Kidney epithelial cell (primary cell): ENCODE results near the gene PELI2. TPM values are rescaled to one million over a fixed set of nuclear protein-coding genes. Genes with fewer than 3 reads are reported as not detected.

Experiments used
- DNase-seq: peaks from one replicate; pipeline ENCODE4 v3.0.0-alpha.2; 2010; ENCODE audit warnings: low read depth
- H3K27me3 ChIP-seq: 2 replicates; pipeline ENCODE4 v1.6.0; 2011; ENCODE audit warnings: low read length; ENCODE audit not compliant: control insufficient read depth, insufficient read depth
- H3K36me3 ChIP-seq: 2 replicates; pipeline ENCODE4 v1.5.1; 2011; ENCODE audit warnings: low read length; ENCODE audit not compliant: control insufficient read depth, insufficient read depth
- H3K4me3 ChIP-seq: 2 replicates; pipeline ENCODE4 v1.5.1; 2011; ENCODE audit warnings: low read depth, mild to moderate bottlenecking, control low read depth, low read length
- CTCF ChIP-seq: IDR thresholded peaks from 2 replicates; pipeline ENCODE4 v1.5.1; 2011; ENCODE audit warnings: mild to moderate bottlenecking, moderate library complexity, low read length, control low read depth, inconsistent platforms; ENCODE audit not compliant: insufficient read depth, poor library complexity, severe bottlenecking
- total RNA-seq: library from RNA; depleted of rRNA; stranded (reverse); fragments of >200 nt; gene quantifications from 2 replicates; pipeline ENCODE4 v1.2.3, GENCODE V29; 2015

The PELI2 gene
- total RNA-seq, 1 donor from 2014 or later: 4.8 TPM

GRCh38 chr14:56247495-56248200 is 129.4 kb downstream of the PELI2 start:
- no peak overlapping the region for H3K4me3 ChIP-seq
- peak; percentile 39 for TF ChIP-seq CTCF
- no peaks in the 10 kb centered on the region for H3K36me3 ChIP-seq
- H3K27me3 ChIP-seq: no peaks in the 10 kb centered on the region
- DNase-seq: no peak

- H3K27me3 ChIP-seq: no peaks in the 10 kb centered on the region
- TF ChIP-seq CTCF: no peak
These were observed 130.2 kb downstream of the PELI2 start for GRCh38 chr14:56248442-56248841.

GRCh38 chr14:56261046-56261445 is 142.8 kb downstream of the PELI2 start:
- Histone ChIP-seq H3K27me3 (no peaks in the 10 kb centered on the region), H3K36me3 (no peaks in the 10 kb centered on the region), H3K4me3 (no peak overlapping the region)
- TF ChIP-seq CTCF: no peak
- DNase-seq: no peak

More at GRCh38 chr14:56248442-56248841, 130.2 kb downstream of the PELI2 start:
- no peak overlapping the region for H3K4me3 ChIP-seq
- no peaks in the 10 kb centered on the region for H3K36me3 ChIP-seq
- DNase-seq: no peak

GRCh38 chr14:56262530-56262929 is 144.3 kb downstream of the PELI2 start:
- TF ChIP-seq CTCF: no peak
- no peak overlapping the region for H3K4me3 ChIP-seq
- DNase-seq: no peak
- no peaks in the 10 kb centered on the region for H3K27me3 ChIP-seq
- no peaks in the 10 kb centered on the region for H3K36me3 ChIP-seq

GRCh38 chr14:56268039-56268438 is 149.8 kb downstream of the PELI2 start:
- Histone ChIP-seq H3K4me3 (no peak overlapping the region), H3K36me3 (no peaks in the 10 kb centered on the region), H3K27me3 (no peaks in the 10 kb centered on the region)
- no peak for TF ChIP-seq CTCF
- DNase-seq: no peak

GRCh38 chr14:56268673-56269072 is 150.5 kb downstream of the PELI2 start:
- no peak for DNase-seq
- TF ChIP-seq CTCF: no peak
- no peak overlapping the region for H3K4me3 ChIP-seq
- no peaks in the 10 kb centered on the region for H3K36me3 ChIP-seq
- H3K27me3 ChIP-seq: no peaks in the 10 kb centered on the region
